Fibroblast of lung (primary cell): ENCODE measurements around the gene UQCR10.

ENCODE experiments used
- EZH2 ChIP-seq: IDR thresholded peaks from 2 replicates; pipeline ENCODE4 v1.5.1; 2012; ENCODE audit warnings: low read length, control low read depth, mild to moderate bottlenecking; ENCODE audit errors: missing control alignments
- TF ChIP-seq, protein P1 (sequence below), 2 donors: IDR thresholded peaks in 1 of 2; conservative IDR thresholded peaks in 1 of 2; 1 replicate in 1 of 2; 2 replicates in 1 of 2; pipeline ENCODE4 v1.5.1; 2011 to 2012; ENCODE audit warnings: low read length in 2 of 2, control low read depth in 1 of 2, inconsistent platforms in 1 of 2, low read depth in 1 of 2, mild to moderate bottlenecking in 1 of 2

DNA sequence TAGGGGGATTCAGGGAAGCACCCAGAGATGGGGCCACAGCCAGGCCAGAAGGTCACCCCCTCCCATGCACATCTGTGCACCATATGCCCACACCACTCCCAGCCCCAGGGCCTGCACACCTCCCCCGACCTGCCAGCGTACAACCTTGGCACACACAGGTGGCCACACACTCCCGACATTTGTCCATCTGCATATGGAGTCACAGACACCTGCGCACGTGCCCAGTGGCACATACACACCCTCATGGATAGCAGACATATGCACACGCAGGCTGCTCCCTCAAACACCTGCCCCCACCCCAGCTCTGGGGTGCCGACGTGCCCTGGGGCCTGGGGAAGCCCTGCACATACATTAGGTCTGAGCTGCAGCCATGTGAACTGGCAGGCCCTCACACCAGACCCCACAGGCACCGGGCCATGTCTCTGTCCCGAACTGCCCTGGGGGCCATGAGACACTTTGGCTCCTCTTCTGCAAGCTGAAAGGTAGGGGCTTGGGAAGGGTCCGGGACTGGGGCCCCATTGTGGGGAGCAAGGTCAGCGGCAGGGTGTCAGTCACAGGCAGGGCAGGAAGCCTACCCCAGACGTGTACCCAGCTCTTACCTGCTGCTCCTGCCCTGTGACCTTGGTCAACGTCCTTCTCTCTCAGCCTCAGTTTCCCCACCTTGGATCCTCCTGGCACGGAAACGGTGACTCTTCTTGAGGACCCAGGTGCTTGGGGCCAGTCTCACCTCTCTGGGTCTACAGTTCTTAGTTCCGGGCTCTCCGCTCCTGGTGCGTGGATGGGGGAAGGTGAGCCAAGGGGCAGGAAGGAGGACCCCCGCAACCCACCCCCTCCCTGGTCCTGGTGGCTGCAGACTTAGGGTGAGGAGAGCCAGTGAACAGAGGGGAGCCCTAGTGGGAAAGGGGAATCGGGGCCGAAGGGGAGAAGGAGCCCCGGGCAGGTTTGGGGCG lies 47.9 kb upstream of the UQCR10 start:
- peak; percentile 95 for TF ChIP-seq EZH2
- TF ChIP-seq, protein P1, sequence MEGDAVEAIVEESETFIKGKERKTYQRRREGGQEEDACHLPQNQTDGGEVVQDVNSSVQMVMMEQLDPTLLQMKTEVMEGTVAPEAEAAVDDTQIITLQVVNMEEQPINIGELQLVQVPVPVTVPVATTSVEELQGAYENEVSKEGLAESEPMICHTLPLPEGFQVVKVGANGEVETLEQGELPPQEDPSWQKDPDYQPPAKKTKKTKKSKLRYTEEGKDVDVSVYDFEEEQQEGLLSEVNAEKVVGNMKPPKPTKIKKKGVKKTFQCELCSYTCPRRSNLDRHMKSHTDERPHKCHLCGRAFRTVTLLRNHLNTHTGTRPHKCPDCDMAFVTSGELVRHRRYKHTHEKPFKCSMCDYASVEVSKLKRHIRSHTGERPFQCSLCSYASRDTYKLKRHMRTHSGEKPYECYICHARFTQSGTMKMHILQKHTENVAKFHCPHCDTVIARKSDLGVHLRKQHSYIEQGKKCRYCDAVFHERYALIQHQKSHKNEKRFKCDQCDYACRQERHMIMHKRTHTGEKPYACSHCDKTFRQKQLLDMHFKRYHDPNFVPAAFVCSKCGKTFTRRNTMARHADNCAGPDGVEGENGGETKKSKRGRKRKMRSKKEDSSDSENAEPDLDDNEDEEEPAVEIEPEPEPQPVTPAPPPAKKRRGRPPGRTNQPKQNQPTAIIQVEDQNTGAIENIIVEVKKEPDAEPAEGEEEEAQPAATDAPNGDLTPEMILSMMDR (conservative IDR thresholded peaks at IDR 0.05 in 1 of 2, IDR thresholded peaks at IDR 0.05 in 1 of 2; ENCODE audit: low read depth in 1 of 2, low read length in 2 of 2), result no peak
